Breast epithelium (tissue), 3 donors: ENCODE measurements around the gene ITGB5.

Experiments used
- POLR2A ChIP-seq: fragments of 450-650 bp; IDR thresholded peaks from one replicate; pipeline ENCODE4 v1.6.1; 2016; ENCODE audit warnings: antibody characterized with exemption, mild to moderate bottlenecking, moderate library complexity
- TF ChIP-seq, protein P1 (sequence below), 3 donors: fragments of 450-650 bp; IDR thresholded peaks; one replicate each; pipeline ENCODE4 v1.5.1; 2016 to 2017; ENCODE audit warnings: antibody characterized with exemption in 3 of 3, mild to moderate bottlenecking in 3 of 3, moderate library complexity in 3 of 3

DNA sequence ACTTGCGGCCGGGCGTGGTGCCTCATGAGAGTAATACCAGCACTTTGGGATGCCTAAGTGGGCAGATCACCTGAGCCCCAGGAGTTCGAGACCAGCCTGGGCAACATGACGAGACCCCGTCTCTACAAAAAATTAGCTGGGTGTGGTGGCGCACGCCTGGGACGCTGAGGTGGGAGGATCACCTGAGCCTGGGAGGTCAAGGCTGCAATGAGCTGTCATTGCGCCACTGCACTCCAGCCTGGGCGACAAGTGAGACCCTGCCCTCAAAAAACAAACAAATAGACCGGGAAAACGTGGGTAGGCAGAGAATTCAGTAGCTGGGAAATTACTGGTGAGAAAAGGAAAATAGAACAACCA is 156.2 kb downstream of the ITGB5 start:
- TF ChIP-seq, protein P1, sequence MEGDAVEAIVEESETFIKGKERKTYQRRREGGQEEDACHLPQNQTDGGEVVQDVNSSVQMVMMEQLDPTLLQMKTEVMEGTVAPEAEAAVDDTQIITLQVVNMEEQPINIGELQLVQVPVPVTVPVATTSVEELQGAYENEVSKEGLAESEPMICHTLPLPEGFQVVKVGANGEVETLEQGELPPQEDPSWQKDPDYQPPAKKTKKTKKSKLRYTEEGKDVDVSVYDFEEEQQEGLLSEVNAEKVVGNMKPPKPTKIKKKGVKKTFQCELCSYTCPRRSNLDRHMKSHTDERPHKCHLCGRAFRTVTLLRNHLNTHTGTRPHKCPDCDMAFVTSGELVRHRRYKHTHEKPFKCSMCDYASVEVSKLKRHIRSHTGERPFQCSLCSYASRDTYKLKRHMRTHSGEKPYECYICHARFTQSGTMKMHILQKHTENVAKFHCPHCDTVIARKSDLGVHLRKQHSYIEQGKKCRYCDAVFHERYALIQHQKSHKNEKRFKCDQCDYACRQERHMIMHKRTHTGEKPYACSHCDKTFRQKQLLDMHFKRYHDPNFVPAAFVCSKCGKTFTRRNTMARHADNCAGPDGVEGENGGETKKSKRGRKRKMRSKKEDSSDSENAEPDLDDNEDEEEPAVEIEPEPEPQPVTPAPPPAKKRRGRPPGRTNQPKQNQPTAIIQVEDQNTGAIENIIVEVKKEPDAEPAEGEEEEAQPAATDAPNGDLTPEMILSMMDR (IDR thresholded peaks at IDR 0.05) = no peak
- no peak for TF ChIP-seq POLR2A
